Neural cell (in vitro differentiated cells): Measurements from ENCODE around the gene RAC2. TPM values are rescaled to one million over a fixed set of nuclear protein-coding genes. Genes with fewer than 3 reads are reported as not detected.

Experiments used
- H2AFZ ChIP-seq: fragments of 200-600, 300-800 bp; sonication (generic), shearing (Covaris generic); 2 replicates; pipeline ENCODE4 v1.6.0; 2014; ENCODE audit warnings: low read depth, mild to moderate bottlenecking, antibody characterized with exemption, low read length, moderate library complexity
- H3F3A ChIP-seq: fragments of 200-600 bp; shearing (Covaris generic); 2 replicates; pipeline ENCODE4 v1.6.1; 2016; ENCODE audit warnings: mild to moderate bottlenecking, moderate library complexity, mixed read lengths, antibody characterized with exemption, low read length; ENCODE audit not compliant: insufficient read depth, poor library complexity, severe bottlenecking
- H3K27ac ChIP-seq: fragments of 200-600, 300-800 bp; sonication (generic), shearing (Covaris generic); 2 replicates; pipeline ENCODE4 v1.5.1; 2014; ENCODE audit warnings: mild to moderate bottlenecking, low read length, moderate library complexity
- H3K27me3 ChIP-seq: fragments of 300-800, 200-600 bp; sonication (generic), shearing (Covaris generic); 2 replicates; pipeline ENCODE4 v1.6.0; 2014; ENCODE audit warnings: mild to moderate bottlenecking, low read depth, low read length, moderate library complexity; ENCODE audit not compliant: insufficient read depth
- H3K36me3 ChIP-seq: fragments of 300-800, 200-600 bp; sonication (generic), shearing (Covaris generic); 2 replicates; pipeline ENCODE4 v1.5.1; 2014; ENCODE audit warnings: mild to moderate bottlenecking, antibody characterized with exemption, low read length, moderate library complexity; ENCODE audit not compliant: insufficient read depth
- H3K4me2 ChIP-seq: fragments of 300-800, 200-600 bp; sonication (generic), shearing (Covaris generic); 2 replicates; pipeline ENCODE4 v1.6.0; 2014; ENCODE audit warnings: mild to moderate bottlenecking, low read length
- H3K4me3 ChIP-seq: fragments of 300-800, 200-600 bp; sonication (generic), shearing (Covaris generic); 2 replicates; pipeline ENCODE4 v1.5.1; 2014; ENCODE audit warnings: mild to moderate bottlenecking, low read length, moderate library complexity
- H3K79me2 ChIP-seq: fragments of 200-600 bp; shearing (Covaris generic); replicated peaks from 2 replicates; pipeline ENCODE4 v1.6.0; 2014; ENCODE audit warnings: mild to moderate bottlenecking, low read length, moderate library complexity; ENCODE audit not compliant: insufficient read depth
- H3K9ac ChIP-seq: fragments of 300-800, 200-600 bp; sonication (generic), shearing (Covaris generic); 2 replicates; pipeline ENCODE4 v1.6.1; 2016; ENCODE audit warnings: mild to moderate bottlenecking, low read length, mixed read lengths
- H3K9me2 ChIP-seq: fragments of 200-600 bp; shearing (Covaris generic); 2 replicates; pipeline ENCODE4 v1.6.1; 2016; ENCODE audit warnings: mild to moderate bottlenecking, low read length, mixed read lengths; ENCODE audit not compliant: insufficient read depth
- H3K9me3 ChIP-seq: fragments of 200-600, 300-800 bp; sonication (generic), shearing (Covaris generic); 2 replicates; pipeline ENCODE4 v1.6.1; 2016; ENCODE audit warnings: mild to moderate bottlenecking, mixed run types, low read length, moderate library complexity, mixed read lengths
- H4K20me1 ChIP-seq: fragments of 200-600 bp; shearing (Covaris generic); 2 replicates; pipeline ENCODE4 v1.6.1; 2016; ENCODE audit warnings: mild to moderate bottlenecking, mixed run types; ENCODE audit not compliant: insufficient read depth
- EP300 ChIP-seq: fragments of 450-650 bp; conservative IDR thresholded peaks from 2 replicates; pipeline ENCODE4 v1.6.1; 2014; ENCODE audit warnings: antibody characterized with exemption, mild to moderate bottlenecking, moderate library complexity; ENCODE audit not compliant: poor library complexity, severe bottlenecking
- EZH2 ChIP-seq: fragments of 200-600, 300-800 bp; shearing (Covaris generic), sonication (generic); IDR thresholded peaks from 2 replicates; pipeline ENCODE4 v1.6.1; 2014; ENCODE audit warnings: antibody characterized with exemption, low read length, borderline replicate concordance, mild to moderate bottlenecking; ENCODE audit not compliant: insufficient read depth, poor library complexity, severe bottlenecking
- MXI1 ChIP-seq: fragments of 450-650 bp; conservative IDR thresholded peaks from 2 replicates; pipeline ENCODE4 v1.6.1; 2014; ENCODE audit warnings: antibody characterized with exemption, mild to moderate bottlenecking; ENCODE audit not compliant: poor library complexity, severe bottlenecking
- POLR2AphosphoS5 ChIP-seq: IDR thresholded peaks from 2 replicates; pipeline ENCODE4 v1.6.1; 2012
- RAD21 ChIP-seq: fragments of 450-650 bp; conservative IDR thresholded peaks from 2 replicates; pipeline ENCODE4 v1.6.1; 2014; ENCODE audit warnings: antibody characterized with exemption, mild to moderate bottlenecking, moderate library complexity
- SMC3 ChIP-seq: fragments of 450-650 bp; conservative IDR thresholded peaks from 2 replicates; pipeline ENCODE4 v1.6.1; 2014; ENCODE audit warnings: antibody characterized with exemption, mild to moderate bottlenecking, moderate library complexity; ENCODE audit not compliant: poor library complexity
- TAF1 ChIP-seq: IDR thresholded peaks from 2 replicates; pipeline ENCODE4 v1.6.1; 2012; ENCODE audit warnings: low read depth
- polyA plus RNA-seq: library from polyadenylated mRNA; depleted of rRNA; stranded (reverse); fragments of >200 nt; gene quantifications from 2 replicates; pipeline ENCODE4 v1.2.3, GENCODE V29; 2014
- TF ChIP-seq, protein P1 (sequence below): IDR thresholded peaks from 2 replicates; pipeline ENCODE4 v1.6.1; 2012; ENCODE audit warnings: borderline replicate concordance
- TF ChIP-seq, protein P2 (sequence below): fragments of 450-650 bp; IDR thresholded peaks from 2 replicates; pipeline ENCODE4 v1.5.1; 2014; ENCODE audit warnings: antibody characterized with exemption, mild to moderate bottlenecking, moderate library complexity; ENCODE audit not compliant: poor library complexity, severe bottlenecking

RAC2 gene
- polyA plus RNA-seq, 1 donor from 2014 or later: not detected

DNA sequence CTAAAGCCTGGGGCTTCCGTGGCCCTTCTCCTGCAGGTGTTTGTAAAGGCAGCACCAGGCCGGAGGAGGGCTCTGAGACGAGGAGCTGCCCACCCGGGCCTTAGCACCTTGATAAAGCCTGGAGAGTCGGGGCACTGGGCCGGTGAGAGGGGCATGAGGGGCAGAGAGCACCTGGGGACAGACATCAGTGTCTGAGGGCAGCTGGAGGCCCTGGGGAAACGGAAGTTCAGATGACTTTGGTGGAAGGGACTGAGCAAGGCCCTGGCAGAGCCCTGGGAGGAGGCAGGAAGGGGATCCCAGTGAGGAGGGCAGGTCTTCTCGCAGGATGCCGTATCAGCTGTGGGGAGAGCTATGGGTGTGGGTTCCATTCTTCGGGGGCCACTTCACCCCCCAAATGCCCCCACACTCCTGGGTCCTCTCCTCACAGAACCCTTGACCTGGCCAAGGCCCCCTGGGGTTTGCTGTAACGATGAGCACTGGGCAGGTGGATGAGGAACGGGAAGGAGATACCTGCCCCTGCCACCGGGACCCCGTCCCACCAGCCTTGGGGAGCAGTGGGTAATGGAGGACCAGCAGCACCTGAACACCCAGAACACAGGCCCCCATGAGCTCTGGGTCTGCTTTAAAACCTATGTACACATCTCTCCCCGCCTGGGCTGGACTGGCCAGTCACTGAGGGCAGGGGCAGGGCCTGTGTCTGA is 63.4 kb downstream of the RAC2 start:
- no peaks in the 10 kb centered on the region for H4K20me1 ChIP-seq
- no peaks in the 10 kb centered on the region for H3K9me2 ChIP-seq
- H3F3A ChIP-seq: no peaks in the 10 kb centered on the region
- H3K9me3 ChIP-seq: no peaks in the 10 kb centered on the region
- no peaks in the 10 kb centered on the region for H3K36me3 ChIP-seq
- H3K9ac ChIP-seq: no peak overlapping the region
- no peak overlapping the region for H3K4me3 ChIP-seq
- no peak overlapping the region for H2AFZ ChIP-seq
- TF ChIP-seq, protein P1, sequence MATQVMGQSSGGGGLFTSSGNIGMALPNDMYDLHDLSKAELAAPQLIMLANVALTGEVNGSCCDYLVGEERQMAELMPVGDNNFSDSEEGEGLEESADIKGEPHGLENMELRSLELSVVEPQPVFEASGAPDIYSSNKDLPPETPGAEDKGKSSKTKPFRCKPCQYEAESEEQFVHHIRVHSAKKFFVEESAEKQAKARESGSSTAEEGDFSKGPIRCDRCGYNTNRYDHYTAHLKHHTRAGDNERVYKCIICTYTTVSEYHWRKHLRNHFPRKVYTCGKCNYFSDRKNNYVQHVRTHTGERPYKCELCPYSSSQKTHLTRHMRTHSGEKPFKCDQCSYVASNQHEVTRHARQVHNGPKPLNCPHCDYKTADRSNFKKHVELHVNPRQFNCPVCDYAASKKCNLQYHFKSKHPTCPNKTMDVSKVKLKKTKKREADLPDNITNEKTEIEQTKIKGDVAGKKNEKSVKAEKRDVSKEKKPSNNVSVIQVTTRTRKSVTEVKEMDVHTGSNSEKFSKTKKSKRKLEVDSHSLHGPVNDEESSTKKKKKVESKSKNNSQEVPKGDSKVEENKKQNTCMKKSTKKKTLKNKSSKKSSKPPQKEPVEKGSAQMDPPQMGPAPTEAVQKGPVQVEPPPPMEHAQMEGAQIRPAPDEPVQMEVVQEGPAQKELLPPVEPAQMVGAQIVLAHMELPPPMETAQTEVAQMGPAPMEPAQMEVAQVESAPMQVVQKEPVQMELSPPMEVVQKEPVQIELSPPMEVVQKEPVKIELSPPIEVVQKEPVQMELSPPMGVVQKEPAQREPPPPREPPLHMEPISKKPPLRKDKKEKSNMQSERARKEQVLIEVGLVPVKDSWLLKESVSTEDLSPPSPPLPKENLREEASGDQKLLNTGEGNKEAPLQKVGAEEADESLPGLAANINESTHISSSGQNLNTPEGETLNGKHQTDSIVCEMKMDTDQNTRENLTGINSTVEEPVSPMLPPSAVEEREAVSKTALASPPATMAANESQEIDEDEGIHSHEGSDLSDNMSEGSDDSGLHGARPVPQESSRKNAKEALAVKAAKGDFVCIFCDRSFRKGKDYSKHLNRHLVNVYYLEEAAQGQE: no peak
- no peak for TF ChIP-seq MXI1
- no peak for TF ChIP-seq TAF1
- no peak for TF ChIP-seq POLR2AphosphoS5
- TF ChIP-seq, protein P2, sequence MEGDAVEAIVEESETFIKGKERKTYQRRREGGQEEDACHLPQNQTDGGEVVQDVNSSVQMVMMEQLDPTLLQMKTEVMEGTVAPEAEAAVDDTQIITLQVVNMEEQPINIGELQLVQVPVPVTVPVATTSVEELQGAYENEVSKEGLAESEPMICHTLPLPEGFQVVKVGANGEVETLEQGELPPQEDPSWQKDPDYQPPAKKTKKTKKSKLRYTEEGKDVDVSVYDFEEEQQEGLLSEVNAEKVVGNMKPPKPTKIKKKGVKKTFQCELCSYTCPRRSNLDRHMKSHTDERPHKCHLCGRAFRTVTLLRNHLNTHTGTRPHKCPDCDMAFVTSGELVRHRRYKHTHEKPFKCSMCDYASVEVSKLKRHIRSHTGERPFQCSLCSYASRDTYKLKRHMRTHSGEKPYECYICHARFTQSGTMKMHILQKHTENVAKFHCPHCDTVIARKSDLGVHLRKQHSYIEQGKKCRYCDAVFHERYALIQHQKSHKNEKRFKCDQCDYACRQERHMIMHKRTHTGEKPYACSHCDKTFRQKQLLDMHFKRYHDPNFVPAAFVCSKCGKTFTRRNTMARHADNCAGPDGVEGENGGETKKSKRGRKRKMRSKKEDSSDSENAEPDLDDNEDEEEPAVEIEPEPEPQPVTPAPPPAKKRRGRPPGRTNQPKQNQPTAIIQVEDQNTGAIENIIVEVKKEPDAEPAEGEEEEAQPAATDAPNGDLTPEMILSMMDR: no peak
- TF ChIP-seq SMC3: no peak
- TF ChIP-seq EP300: no peak
- no peak for TF ChIP-seq RAD21
- no peak for TF ChIP-seq EZH2
- no peak overlapping the region for H3K4me2 ChIP-seq
- no peaks in the 10 kb centered on the region for H3K27me3 ChIP-seq
- no peak overlapping the region for H3K27ac ChIP-seq
- H3K79me2 ChIP-seq: no peaks in the 10 kb centered on the region

GRCh38 chr22:37179622-37180420 is 64.2 kb downstream of the RAC2 start:
- Histone ChIP-seq H3K4me2 (no peak overlapping the region), H3K79me2 (no peaks in the 10 kb centered on the region), H4K20me1 (no peaks in the 10 kb centered on the region), H3K9ac (no peak overlapping the region), H3K27ac (no peak overlapping the region), H3K27me3 (no peaks in the 10 kb centered on the region), H3K4me3 (no peak overlapping the region), H3K9me3 (no peaks in the 10 kb centered on the region), H3K9me2 (no peaks in the 10 kb centered on the region), H3F3A (no peaks in the 10 kb centered on the region), H3K36me3 (no peaks in the 10 kb centered on the region), H2AFZ (no peak overlapping the region)
- TF ChIP-seq, protein P2: no peak
- TF ChIP-seq, protein P1: no peak
- no peak for TF ChIP-seq EP300
- no peak for TF ChIP-seq POLR2AphosphoS5
- no peak for TF ChIP-seq MXI1
- no peak for TF ChIP-seq RAD21
- TF ChIP-seq EZH2: no peak
- TF ChIP-seq TAF1: no peak
- TF ChIP-seq SMC3: no peak
